CD14-positive monocyte (primary cell): ENCODE measurements around the gene TMEM30B. TPM values are rescaled to one million over a fixed set of nuclear protein-coding genes. Genes with fewer than 3 reads are reported as not detected.

ENCODE experiments used
- DNase-seq, 3 donors: peaks; one replicate each; pipeline ENCODE4 v3.0.0-alpha.2; 2011 to 2022
- H2AFZ ChIP-seq: 2 replicates; pipeline ENCODE4 v1.6.0; 2012; ENCODE audit warnings: mild to moderate bottlenecking, low read depth, low read length, inconsistent platforms; ENCODE audit not compliant: insufficient read depth, poor library complexity, severe bottlenecking
- H3K27ac ChIP-seq, 2 donors: 1 replicate in 1 of 2; 2 replicates in 1 of 2; pipeline ENCODE4 v1.5.1; 2012 to 2013; ENCODE audit warnings: low read length in 2 of 2, control low read depth in 1 of 2, inconsistent platforms in 1 of 2, low read depth in 1 of 2, mild to moderate bottlenecking in 1 of 2
- H3K27me3 ChIP-seq, 2 donors: one replicate each; pipeline versions ENCODE4 v1.6.0 to v1.6.1; 2011 to 2013; ENCODE audit warnings: low read length in 2 of 2; ENCODE audit not compliant: control insufficient read depth in 2 of 2, insufficient read depth in 2 of 2
- H3K36me3 ChIP-seq, 2 donors: replicated peaks in 1 of 2; 1 replicate in 1 of 2; 2 replicates in 1 of 2; pipeline versions ENCODE4 v1.5.1 to v1.6.1; 2012 to 2013; ENCODE audit warnings: low read length in 2 of 2, control low read depth in 1 of 2, inconsistent platforms in 1 of 2, mild to moderate bottlenecking in 1 of 2; ENCODE audit not compliant: insufficient read depth in 2 of 2, control insufficient read depth in 1 of 2
- H3K4me1 ChIP-seq, 2 donors: 1 replicate in 1 of 2; 2 replicates in 1 of 2; pipeline versions ENCODE4 v1.5.1 to v1.6.1; 2012 to 2013; ENCODE audit warnings: low read length in 2 of 2, control low read depth in 1 of 2, inconsistent platforms in 1 of 2, mild to moderate bottlenecking in 1 of 2, moderate library complexity in 1 of 2; ENCODE audit not compliant: insufficient read depth in 2 of 2, control insufficient read depth in 1 of 2
- H3K4me2 ChIP-seq: replicated peaks from 2 replicates; pipeline ENCODE3; 2012; ENCODE audit warnings: low read length, moderate library complexity, mild to moderate bottlenecking; ENCODE audit not compliant: poor library complexity, severe bottlenecking; ENCODE audit errors: extremely low read depth
- H3K4me3 ChIP-seq, 3 experiments: fragments of 200-600 bp in 1 of 3; sonication (generic) in 1 of 3; replicated peaks in 1 of 3; 1 replicate in 2 of 3; 2 replicates in 1 of 3; pipeline ENCODE4 v1.5.1; 2011 to 2013; ENCODE audit warnings: low read length in 3 of 3, mild to moderate bottlenecking in 3 of 3, control low read depth in 2 of 3, low read depth in 2 of 3, inconsistent platforms in 1 of 3, moderate library complexity in 1 of 3
- H3K79me2 ChIP-seq: 2 replicates; pipeline ENCODE4 v1.6.0; 2012; ENCODE audit warnings: mild to moderate bottlenecking, control low read depth, inconsistent platforms, low read length, moderate library complexity; ENCODE audit not compliant: insufficient read depth
- H3K9ac ChIP-seq: 2 replicates; pipeline ENCODE4 v1.6.0; 2017; ENCODE audit warnings: low read length, mild to moderate bottlenecking; ENCODE audit not compliant: insufficient read depth, poor library complexity, severe bottlenecking
- H3K9me3 ChIP-seq, 2 donors: replicated peaks in 1 of 2; 1 replicate in 1 of 2; 2 replicates in 1 of 2; pipeline versions ENCODE4 v1.5.1 to v1.6.1; 2012 to 2013; ENCODE audit warnings: low read length in 2 of 2, control low read depth in 1 of 2; ENCODE audit not compliant: control insufficient read depth in 1 of 2, insufficient read depth in 1 of 2
- H4K20me1 ChIP-seq: 2 replicates; pipeline ENCODE4 v1.6.0; 2012; ENCODE audit warnings: mild to moderate bottlenecking, low read length, control low read depth, moderate library complexity; ENCODE audit not compliant: insufficient read depth
- H3K27ac Mint-ChIP-seq, 7 donors: one replicate each; pipeline ENCODE4 v1.8.0; 2020; ENCODE audit warnings: mild to moderate bottlenecking in 7 of 7, mixed read lengths in 7 of 7, moderate library complexity in 6 of 7, inconsistent platforms in 2 of 7
- H3K27me3 Mint-ChIP-seq, 3 donors: one replicate each; pipeline ENCODE4 v1.8.0; 2021 to 2022; ENCODE audit warnings: low read depth in 3 of 3, mild to moderate bottlenecking in 3 of 3, mixed read lengths in 3 of 3, moderate library complexity in 3 of 3, inconsistent platforms in 1 of 3
- H3K36me3 Mint-ChIP-seq, 2 donors: one replicate each; pipeline ENCODE4 v1.8.0; 2020; ENCODE audit warnings: mixed read lengths in 2 of 2, inconsistent platforms in 1 of 2, mild to moderate bottlenecking in 1 of 2
- H3K4me1 Mint-ChIP-seq: one replicate; pipeline ENCODE4 v1.8.0; 2020; ENCODE audit warnings: mild to moderate bottlenecking, mixed read lengths
- H3K4me3 Mint-ChIP-seq, 2 donors: one replicate each; pipeline ENCODE4 v1.8.0; 2020; ENCODE audit warnings: mild to moderate bottlenecking in 2 of 2, mixed read lengths in 2 of 2, moderate library complexity in 1 of 2
- H3K9me3 Mint-ChIP-seq, 7 donors: one replicate each; pipeline ENCODE4 v1.8.0; 2020 to 2022; ENCODE audit warnings: mixed read lengths in 7 of 7, mild to moderate bottlenecking in 6 of 7, moderate library complexity in 6 of 7, inconsistent platforms in 2 of 7
- WGBS: methylation state at CpG from one replicate; pipeline ENCODE4 v1.1.5; 2013; ENCODE audit warnings: missing lambda C conversion rate; ENCODE audit not compliant: insufficient coverage; 5-methylcytosine and 5-hydroxymethylcytosine counted together
- intact Hi-C, 2 donors: fragments of 100-400 bp; cut with micrococcal nuclease; formaldehyde crosslinking; loops; one replicate each; pipeline versions ENCODE4 v1.15.0 to v1.15.1; 2023
- polyA plus RNA-seq, 3 donors: library from polyadenylated mRNA; depleted of rRNA in 1 of 3; unstranded in 2 of 3; stranded (reverse) in 1 of 3; fragments of 300-500 nt in 2 of 3; fragments of >200 nt in 1 of 3; fragmentation: Illumina TruSeq in 2 of 3; gene quantifications; 1 replicate in 2 of 3; 2 replicates in 1 of 3; pipeline ENCODE4 v1.2.3, GENCODE V29; 2012 to 2021
- TF ChIP-seq, protein P1 (sequence below): fragments of 200-600 bp; IDR thresholded peaks from one replicate; pipeline ENCODE4 v1.8.0; 2022; ENCODE audit warnings: antibody characterized with exemption, mild to moderate bottlenecking

The TMEM30B gene
- polyA plus RNA-seq, 3 donors: not detected

DNA sequence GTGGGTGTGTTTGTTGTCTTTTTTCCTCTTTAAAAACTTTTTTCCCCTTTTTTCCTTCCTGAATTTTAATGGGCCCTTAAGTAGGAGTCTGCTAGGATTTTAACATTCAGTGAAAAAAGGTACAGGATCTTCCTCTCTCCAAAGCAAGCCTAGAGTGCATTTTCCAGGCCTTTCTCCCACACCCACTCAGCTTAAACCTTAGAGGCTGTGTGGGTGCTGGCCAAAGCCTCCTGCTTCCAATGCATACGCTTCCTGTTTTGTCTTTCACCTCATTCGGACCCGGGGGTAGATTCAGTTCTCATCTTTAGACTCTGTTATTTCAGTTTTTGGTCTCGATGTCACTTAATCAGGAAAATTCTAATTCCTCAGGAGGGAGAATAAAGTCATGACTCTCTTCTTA, 51.2 kb downstream of the TMEM30B start:
- Histone ChIP-seq H3K79me2 (no peaks in the 10 kb centered on the region), H3K4me2 (no peak overlapping the region), H4K20me1 (no peaks in the 10 kb centered on the region), H3K9ac (no peak overlapping the region), H3K9me3 (no peaks in the 10 kb centered on the region), H3K27ac (no peak overlapping the region), H3K36me3 (no peaks in the 10 kb centered on the region), H3K27me3 (peaks cover 2 to 6% of the 10 kb centered on the region in 2 donors), H3K4me3 (no peak overlapping the region), H2AFZ (no peak overlapping the region), H3K4me1 (no peaks in the 10 kb centered on the region)
- intact Hi-C loops: no loop called here
- H3K27ac Mint-ChIP-seq: no peak overlapping the region
- WGBS: no CpG with 5 or more reads among the region's 4 CpGs
- no peak for DNase-seq
- no peaks in the 10 kb centered on the region for H3K36me3 Mint-ChIP-seq
- H3K27me3 Mint-ChIP-seq: peaks cover 9 to 24% (median 18%) of the 10 kb centered on the region in 3 donors
- no peak overlapping the region for H3K4me3 Mint-ChIP-seq
- TF ChIP-seq, protein P1, sequence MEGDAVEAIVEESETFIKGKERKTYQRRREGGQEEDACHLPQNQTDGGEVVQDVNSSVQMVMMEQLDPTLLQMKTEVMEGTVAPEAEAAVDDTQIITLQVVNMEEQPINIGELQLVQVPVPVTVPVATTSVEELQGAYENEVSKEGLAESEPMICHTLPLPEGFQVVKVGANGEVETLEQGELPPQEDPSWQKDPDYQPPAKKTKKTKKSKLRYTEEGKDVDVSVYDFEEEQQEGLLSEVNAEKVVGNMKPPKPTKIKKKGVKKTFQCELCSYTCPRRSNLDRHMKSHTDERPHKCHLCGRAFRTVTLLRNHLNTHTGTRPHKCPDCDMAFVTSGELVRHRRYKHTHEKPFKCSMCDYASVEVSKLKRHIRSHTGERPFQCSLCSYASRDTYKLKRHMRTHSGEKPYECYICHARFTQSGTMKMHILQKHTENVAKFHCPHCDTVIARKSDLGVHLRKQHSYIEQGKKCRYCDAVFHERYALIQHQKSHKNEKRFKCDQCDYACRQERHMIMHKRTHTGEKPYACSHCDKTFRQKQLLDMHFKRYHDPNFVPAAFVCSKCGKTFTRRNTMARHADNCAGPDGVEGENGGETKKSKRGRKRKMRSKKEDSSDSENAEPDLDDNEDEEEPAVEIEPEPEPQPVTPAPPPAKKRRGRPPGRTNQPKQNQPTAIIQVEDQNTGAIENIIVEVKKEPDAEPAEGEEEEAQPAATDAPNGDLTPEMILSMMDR: no peak
- no peaks in the 10 kb centered on the region for H3K9me3 Mint-ChIP-seq
- H3K4me1 Mint-ChIP-seq: no peaks in the 10 kb centered on the region

- no peaks in the 10 kb centered on the region for H4K20me1 ChIP-seq
Observed at GRCh38 chr14:61229475-61229888, 51.7 kb downstream of the TMEM30B start.

More at GRCh38 chr14:61229475-61229888, 51.7 kb downstream of the TMEM30B start:
- Mint-ChIP-seq H3K4me3 (no peak overlapping the region), H3K4me1 (no peaks in the 10 kb centered on the region), H3K27me3 (peaks cover 9 to 25% (median 13%) of the 10 kb centered on the region in 3 donors), H3K36me3 (no peaks in the 10 kb centered on the region), H3K9me3 (no peaks in the 10 kb centered on the region), H3K27ac (no peak overlapping the region)
- H3K9me3 ChIP-seq: no peaks in the 10 kb centered on the region
- DNase-seq: no peak
- peaks cover 2 to 6% of the 10 kb centered on the region in 2 donors for H3K27me3 ChIP-seq
- TF ChIP-seq, protein P1: no peak
- no peaks in the 10 kb centered on the region for H3K4me1 ChIP-seq
- H3K36me3 ChIP-seq: no peaks in the 10 kb centered on the region
- H3K4me2 ChIP-seq: no peak overlapping the region
- H3K79me2 ChIP-seq: no peaks in the 10 kb centered on the region
- no peak overlapping the region for H3K4me3 ChIP-seq
- no peak overlapping the region for H3K9ac ChIP-seq
- 44% methylated on average over 1 of the region's 6 CpGs for WGBS
- intact Hi-C loops: no loop called here
- H3K27ac ChIP-seq: no peak overlapping the region
- no peak overlapping the region for H2AFZ ChIP-seq
